GM12878 (cell line): Measurements from ENCODE around the gene RINL. TPM values are rescaled to one million over a fixed set of nuclear protein-coding genes. Genes with fewer than 3 reads are reported as not detected.

Experiments
- CBFB ChIP-seq: IDR thresholded peaks from 2 replicates; pipeline ENCODE4 v1.6.1; 2016; ENCODE audit warnings: antibody characterized with exemption, low read depth
- EP300 ChIP-seq, 2 experiments: fragments of 150-350 bp in 1 of 2; IDR thresholded peaks; 2 replicates each; pipeline ENCODE4 v1.6.1; 2011 to 2012; ENCODE audit warnings: low read depth in 2 of 2, low read length in 2 of 2, borderline replicate concordance in 1 of 2, improper control_type of control experiment in 1 of 2, inconsistent platforms in 1 of 2; ENCODE audit not compliant: control insufficient read depth in 1 of 2
- ETV6 ChIP-seq, 2 experiments: fragments of 450-650 bp in 1 of 2; IDR thresholded peaks in 1 of 2; conservative IDR thresholded peaks in 1 of 2; 2 replicates each; pipeline ENCODE4 v1.6.1; 2014; ENCODE audit warnings: antibody characterized with exemption in 1 of 2, borderline replicate concordance in 1 of 2, low read depth in 1 of 2, mild to moderate bottlenecking in 1 of 2, moderate library complexity in 1 of 2
- HCFC1 ChIP-seq: fragments of 150-350 bp; IDR thresholded peaks from 2 replicates; pipeline ENCODE4 v1.6.1; 2014; ENCODE audit warnings: low read length
- IRF4 ChIP-seq: IDR thresholded peaks from 2 replicates; pipeline ENCODE4 v1.6.1; 2011; ENCODE audit warnings: low read depth, low read length
- LARP7 ChIP-seq: fragments of 450-650 bp; IDR thresholded peaks from 2 replicates; pipeline ENCODE4 v1.6.1; 2017; ENCODE audit warnings: mild to moderate bottlenecking
- MEF2A ChIP-seq: IDR thresholded peaks from 2 replicates; pipeline ENCODE4 v1.6.1; 2011; ENCODE audit warnings: low read depth, mild to moderate bottlenecking, low read length, moderate library complexity; ENCODE audit not compliant: insufficient read depth
- RB1 ChIP-seq: fragments of 450-650 bp; formaldehyde crosslinking; IDR thresholded peaks from 2 replicates; pipeline ENCODE4 v1.6.1; 2017; ENCODE audit warnings: mild to moderate bottlenecking, borderline replicate concordance
- RELA ChIP-seq: fragments of 450-650 bp; IDR thresholded peaks from 2 replicates; pipeline ENCODE4 v1.8.0; 2014; ENCODE audit warnings: borderline replicate concordance; ENCODE audit not compliant: partially characterized antibody
- RFX5 ChIP-seq: IDR thresholded peaks from 2 replicates; pipeline ENCODE4 v1.6.1; 2011; ENCODE audit warnings: low read depth, low read length, improper control_type of control experiment
- SREBF2 ChIP-seq: IDR thresholded peaks from 2 replicates; pipeline ENCODE4 v1.6.1; 2012; ENCODE audit warnings: mild to moderate bottlenecking, low read length
- SUZ12 ChIP-seq: fragments of 200-600 bp; sonication (generic); IDR thresholded peaks from one replicate; pipeline ENCODE4 v1.6.1; 2018; ENCODE audit warnings: antibody characterized with exemption, mild to moderate bottlenecking; ENCODE audit not compliant: unreplicated experiment
- TCF7 ChIP-seq: IDR thresholded peaks from 2 replicates; pipeline ENCODE4 v1.6.1; 2014; ENCODE audit warnings: antibody characterized with exemption, borderline replicate concordance
- YY1 ChIP-seq: IDR thresholded peaks from 2 replicates; pipeline ENCODE4 v1.6.1; 2011; ENCODE audit warnings: low read depth, mild to moderate bottlenecking, low read length
- polyA plus RNA-seq, 11 experiments: library from polyadenylated mRNA; depleted of rRNA in 4 of 11; unstranded in 6 of 11; stranded (reverse) in 5 of 11; fragments of >200 nt; fragmentation: Nextera tagmentation in 4 of 11; fragmentation: Illumina TruSeq in 1 of 11; extraction: Ambion mirVana in 4 of 11; extraction: Trizol in 1 of 11; gene quantifications; 1 replicate in 1 of 11; 2 replicates in 10 of 11; pipeline versions ENCODE4 v1.2.1 to v1.2.3, GENCODE V29; 2011 to 2016; ENCODE audit warnings: inconsistent platforms in 2 of 11, missing spikeins in 2 of 11, low read depth in 1 of 11
- total RNA-seq, 4 experiments: library from RNA; depleted of rRNA in 3 of 4; stranded (reverse); fragments of >200 nt in 3 of 4; fragmentation: Illumina TruSeq in 1 of 4; extraction: Trizol in 1 of 4; gene quantifications; 2 replicates each; pipeline versions ENCODE4 v1.2.1 to v1.2.3, GENCODE V29; 2013 to 2021
- TF ChIP-seq, protein P1 (sequence below): fragments of 450-650 bp; IDR thresholded peaks from 2 replicates; pipeline ENCODE4 v1.6.1; 2018; ENCODE audit warnings: borderline replicate concordance, mild to moderate bottlenecking; ENCODE audit not compliant: partially characterized antibody
- TF ChIP-seq, protein P2 (sequence below): fragments of 450-650 bp; IDR thresholded peaks from 2 replicates; pipeline ENCODE4 v1.6.1; 2016; ENCODE audit warnings: mild to moderate bottlenecking
- TF ChIP-seq, protein P3 (sequence below): IDR thresholded peaks from 2 replicates; pipeline ENCODE4 v1.6.1; 2011; ENCODE audit warnings: low read depth, mild to moderate bottlenecking, low read length, moderate library complexity, borderline replicate concordance; ENCODE audit errors: extremely low read depth
- TF ChIP-seq, protein P4 (sequence below): fragments of 150-350 bp; IDR thresholded peaks from 2 replicates; pipeline ENCODE4 v1.6.1; 2014; ENCODE audit warnings: mild to moderate bottlenecking, low read depth, low read length
- TF ChIP-seq, protein P5 (sequence below): fragments of 450-650 bp; IDR thresholded peaks from 2 replicates; pipeline ENCODE4 v1.6.1; 2016; ENCODE audit warnings: mild to moderate bottlenecking
- TF ChIP-seq, protein P6 (sequence below): fragments of 450-650 bp; IDR thresholded peaks from 2 replicates; pipeline ENCODE4 v1.6.1; 2017; ENCODE audit warnings: low read depth, mild to moderate bottlenecking, moderate library complexity

Gene RINL
- total and polyA plus RNA-seq, 10 of the 15 experiments (the other 5 are each of a cell fraction or from before 2014, with no cell fraction given), result 14.5 to 64.2 (median 47.6) TPM

DNA sequence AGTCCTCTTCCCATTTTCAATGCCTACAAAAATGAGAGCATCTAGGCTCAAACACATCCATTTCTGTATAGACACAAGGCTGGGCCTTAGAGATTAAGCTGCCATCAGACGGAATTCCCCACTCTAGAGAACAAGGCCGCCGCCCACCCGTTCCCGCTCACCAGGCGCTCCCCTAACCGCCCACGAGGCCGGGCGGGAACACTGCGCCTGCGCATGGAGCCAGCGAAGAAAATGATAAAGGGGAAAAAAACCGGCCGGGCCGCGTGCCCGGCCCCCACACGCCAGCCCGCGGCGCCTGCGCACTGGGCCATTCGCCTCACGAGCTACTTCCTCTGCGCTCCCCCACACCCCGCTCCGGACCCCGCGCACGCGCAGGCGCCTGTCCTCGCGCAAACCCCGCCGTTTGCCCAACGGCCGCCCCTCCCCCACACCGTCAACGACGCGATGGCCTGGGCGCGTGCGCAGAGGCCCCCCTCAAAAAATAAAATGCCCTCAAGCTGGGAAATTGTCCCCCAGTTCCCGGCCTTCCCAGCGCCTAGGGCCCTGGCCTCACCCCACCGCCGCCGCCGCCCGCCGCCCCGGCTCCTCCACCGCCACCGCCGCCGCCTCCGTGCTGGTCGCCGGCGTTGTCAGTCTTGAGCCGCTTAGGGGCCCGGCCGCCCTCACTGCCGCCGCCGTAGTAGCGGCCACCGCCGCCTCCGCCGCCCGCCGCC lies 28.8 kb downstream of the RINL start (continued):
- TF ChIP-seq, protein P1, sequence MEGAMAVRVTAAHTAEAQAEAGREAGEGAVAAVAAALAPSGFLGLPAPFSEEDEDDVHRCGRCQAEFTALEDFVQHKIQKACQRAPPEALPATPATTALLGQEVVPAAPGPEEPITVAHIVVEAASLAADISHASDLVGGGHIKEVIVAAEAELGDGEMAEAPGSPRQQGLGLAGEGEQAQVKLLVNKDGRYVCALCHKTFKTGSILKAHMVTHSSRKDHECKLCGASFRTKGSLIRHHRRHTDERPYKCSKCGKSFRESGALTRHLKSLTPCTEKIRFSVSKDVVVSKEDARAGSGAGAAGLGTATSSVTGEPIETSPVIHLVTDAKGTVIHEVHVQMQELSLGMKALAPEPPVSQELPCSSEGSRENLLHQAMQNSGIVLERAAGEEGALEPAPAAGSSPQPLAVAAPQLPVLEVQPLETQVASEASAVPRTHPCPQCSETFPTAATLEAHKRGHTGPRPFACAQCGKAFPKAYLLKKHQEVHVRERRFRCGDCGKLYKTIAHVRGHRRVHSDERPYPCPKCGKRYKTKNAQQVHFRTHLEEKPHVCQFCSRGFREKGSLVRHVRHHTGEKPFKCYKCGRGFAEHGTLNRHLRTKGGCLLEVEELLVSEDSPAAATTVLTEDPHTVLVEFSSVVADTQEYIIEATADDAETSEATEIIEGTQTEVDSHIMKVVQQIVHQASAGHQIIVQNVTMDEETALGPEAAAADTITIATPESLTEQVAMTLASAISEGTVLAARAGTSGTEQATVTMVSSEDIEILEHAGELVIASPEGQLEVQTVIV, result no peak
- 0 out of 2 replicates have a peak, but pooled peaks have one; percentile 42 for TF ChIP-seq MEF2A
- TF ChIP-seq HCFC1, result peak; percentile 52
- 0 out of 2 replicates have a peak, but pooled peaks have one; percentile 62 for TF ChIP-seq CBFB
- 0 out of 4 replicates have a peak, but pooled peaks of 1 of the 2 experiments have one; percentile 38 for TF ChIP-seq EP300 (IDR thresholded peaks at IDR 0.05; ENCODE audit: borderline replicate concordance in 1 of 2, control insufficient read depth in 1 of 2, low read depth in 2 of 2, low read length in 2 of 2)
- TF ChIP-seq, protein P2, sequence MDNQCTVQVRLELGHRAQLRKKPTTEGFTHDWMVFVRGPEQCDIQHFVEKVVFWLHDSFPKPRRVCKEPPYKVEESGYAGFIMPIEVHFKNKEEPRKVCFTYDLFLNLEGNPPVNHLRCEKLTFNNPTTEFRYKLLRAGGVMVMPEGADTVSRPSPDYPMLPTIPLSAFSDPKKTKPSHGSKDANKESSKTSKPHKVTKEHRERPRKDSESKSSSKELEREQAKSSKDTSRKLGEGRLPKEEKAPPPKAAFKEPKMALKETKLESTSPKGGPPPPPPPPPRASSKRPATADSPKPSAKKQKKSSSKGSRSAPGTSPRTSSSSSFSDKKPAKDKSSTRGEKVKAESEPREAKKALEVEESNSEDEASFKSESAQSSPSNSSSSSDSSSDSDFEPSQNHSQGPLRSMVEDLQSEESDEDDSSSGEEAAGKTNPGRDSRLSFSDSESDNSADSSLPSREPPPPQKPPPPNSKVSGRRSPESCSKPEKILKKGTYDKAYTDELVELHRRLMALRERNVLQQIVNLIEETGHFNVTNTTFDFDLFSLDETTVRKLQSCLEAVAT, result no peak
- TF ChIP-seq RELA, result peak; percentile 40
- TF ChIP-seq, protein P3, sequence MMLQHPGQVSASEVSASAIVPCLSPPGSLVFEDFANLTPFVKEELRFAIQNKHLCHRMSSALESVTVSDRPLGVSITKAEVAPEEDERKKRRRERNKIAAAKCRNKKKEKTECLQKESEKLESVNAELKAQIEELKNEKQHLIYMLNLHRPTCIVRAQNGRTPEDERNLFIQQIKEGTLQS, result no peak; the same call in 1 of the 2 replicates
- TF ChIP-seq SUZ12, result no peak
- TF ChIP-seq, protein P4, sequence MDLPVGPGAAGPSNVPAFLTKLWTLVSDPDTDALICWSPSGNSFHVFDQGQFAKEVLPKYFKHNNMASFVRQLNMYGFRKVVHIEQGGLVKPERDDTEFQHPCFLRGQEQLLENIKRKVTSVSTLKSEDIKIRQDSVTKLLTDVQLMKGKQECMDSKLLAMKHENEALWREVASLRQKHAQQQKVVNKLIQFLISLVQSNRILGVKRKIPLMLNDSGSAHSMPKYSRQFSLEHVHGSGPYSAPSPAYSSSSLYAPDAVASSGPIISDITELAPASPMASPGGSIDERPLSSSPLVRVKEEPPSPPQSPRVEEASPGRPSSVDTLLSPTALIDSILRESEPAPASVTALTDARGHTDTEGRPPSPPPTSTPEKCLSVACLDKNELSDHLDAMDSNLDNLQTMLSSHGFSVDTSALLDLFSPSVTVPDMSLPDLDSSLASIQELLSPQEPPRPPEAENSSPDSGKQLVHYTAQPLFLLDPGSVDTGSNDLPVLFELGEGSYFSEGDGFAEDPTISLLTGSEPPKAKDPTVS, result 0 out of 2 replicates have a peak, but pooled peaks have one; percentile 22
- TF ChIP-seq YY1, result peak; percentile 45; the same call in 1 of the 2 replicates
- TF ChIP-seq, protein P5, sequence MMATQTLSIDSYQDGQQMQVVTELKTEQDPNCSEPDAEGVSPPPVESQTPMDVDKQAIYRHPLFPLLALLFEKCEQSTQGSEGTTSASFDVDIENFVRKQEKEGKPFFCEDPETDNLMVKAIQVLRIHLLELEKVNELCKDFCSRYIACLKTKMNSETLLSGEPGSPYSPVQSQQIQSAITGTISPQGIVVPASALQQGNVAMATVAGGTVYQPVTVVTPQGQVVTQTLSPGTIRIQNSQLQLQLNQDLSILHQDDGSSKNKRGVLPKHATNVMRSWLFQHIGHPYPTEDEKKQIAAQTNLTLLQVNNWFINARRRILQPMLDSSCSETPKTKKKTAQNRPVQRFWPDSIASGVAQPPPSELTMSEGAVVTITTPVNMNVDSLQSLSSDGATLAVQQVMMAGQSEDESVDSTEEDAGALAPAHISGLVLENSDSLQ, result no peak; the same call in 1 of the 2 replicates
- no peak for TF ChIP-seq RFX5
- no peak for TF ChIP-seq IRF4
- no peak for TF ChIP-seq SREBF2
- TF ChIP-seq, protein P6, sequence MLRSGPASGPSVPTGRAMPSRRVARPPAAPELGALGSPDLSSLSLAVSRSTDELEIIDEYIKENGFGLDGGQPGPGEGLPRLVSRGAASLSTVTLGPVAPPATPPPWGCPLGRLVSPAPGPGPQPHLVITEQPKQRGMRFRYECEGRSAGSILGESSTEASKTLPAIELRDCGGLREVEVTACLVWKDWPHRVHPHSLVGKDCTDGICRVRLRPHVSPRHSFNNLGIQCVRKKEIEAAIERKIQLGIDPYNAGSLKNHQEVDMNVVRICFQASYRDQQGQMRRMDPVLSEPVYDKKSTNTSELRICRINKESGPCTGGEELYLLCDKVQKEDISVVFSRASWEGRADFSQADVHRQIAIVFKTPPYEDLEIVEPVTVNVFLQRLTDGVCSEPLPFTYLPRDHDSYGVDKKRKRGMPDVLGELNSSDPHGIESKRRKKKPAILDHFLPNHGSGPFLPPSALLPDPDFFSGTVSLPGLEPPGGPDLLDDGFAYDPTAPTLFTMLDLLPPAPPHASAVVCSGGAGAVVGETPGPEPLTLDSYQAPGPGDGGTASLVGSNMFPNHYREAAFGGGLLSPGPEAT, result peak; percentile 90
- peak; percentile 99 for TF ChIP-seq LARP7
- no peak for TF ChIP-seq TCF7
- no peak for TF ChIP-seq ETV6 (conservative IDR thresholded peaks at IDR 0.05 in 1 of 2, IDR thresholded peaks at IDR 0.05 in 1 of 2; ENCODE audit: borderline replicate concordance in 1 of 2, low read depth in 1 of 2)
- TF ChIP-seq RB1, result peak; percentile 56; the same call in 1 of the 2 replicates
